ENCODE measurements around the gene MYADML2.

Gene MYADML2

DNA sequence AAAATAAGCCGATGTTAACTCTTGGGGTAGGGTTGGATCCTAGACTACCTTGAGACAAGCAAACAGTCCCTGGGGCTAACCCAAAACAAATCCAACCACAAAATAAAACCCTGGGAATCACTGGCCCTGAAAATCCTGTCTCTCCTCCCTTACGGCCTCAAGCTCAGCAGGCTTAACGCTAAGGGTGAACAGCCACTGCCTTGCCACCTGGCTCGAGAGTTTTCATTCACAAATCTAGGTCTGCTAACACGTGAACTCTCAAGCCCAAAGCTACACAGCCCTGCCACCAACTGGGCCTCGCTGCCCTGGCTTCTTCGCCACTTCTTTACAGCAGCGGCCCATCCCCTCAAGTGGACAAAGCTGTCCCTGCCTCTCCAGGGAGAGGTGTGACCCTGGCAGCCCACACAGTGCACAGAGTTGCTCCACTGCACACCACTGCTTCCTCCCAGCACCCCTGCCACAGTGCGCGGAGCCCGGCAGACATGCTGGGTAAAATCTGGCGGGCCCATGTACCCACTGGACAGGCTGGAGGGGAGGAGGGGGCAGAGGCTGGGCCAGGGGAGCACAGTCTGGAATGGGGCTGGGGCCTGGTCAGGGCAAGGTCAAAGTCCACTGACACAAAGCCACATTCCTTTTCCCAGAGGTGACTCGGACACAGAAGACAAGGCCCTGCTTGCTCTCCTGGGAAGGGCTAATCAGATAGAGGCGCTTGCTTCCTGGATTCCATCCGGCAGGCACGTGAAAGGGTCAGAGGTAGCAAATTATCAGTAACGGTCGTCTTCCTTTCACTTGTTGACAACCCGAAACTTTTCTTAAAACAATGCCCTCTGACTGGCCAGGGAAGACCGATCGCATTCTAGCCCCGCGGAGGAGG is 36.8 kb downstream of the MYADML2 start:
- DNase-seq = no peak

DNA sequence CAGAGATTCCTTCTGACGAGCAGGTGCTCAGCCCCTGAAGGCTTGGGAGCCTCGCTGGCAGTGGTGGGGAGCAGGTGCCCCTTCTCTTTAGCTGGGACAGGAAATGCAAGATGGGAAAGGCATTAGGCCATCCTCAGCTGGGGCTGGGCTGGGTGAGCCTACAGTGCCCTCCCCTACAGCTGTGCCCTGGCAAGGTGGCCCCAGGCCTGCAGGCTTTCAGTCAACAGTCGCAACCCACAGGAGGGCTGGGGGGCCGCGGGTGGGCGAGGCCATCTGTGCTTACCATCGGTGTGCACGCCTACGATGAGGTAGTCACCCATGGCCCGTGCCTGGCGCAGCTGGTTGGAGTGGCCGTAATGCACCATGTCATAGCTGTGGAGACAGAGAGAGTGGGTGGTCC is 37.8 kb downstream of the MYADML2 start:
- DNase-seq = no peak

DNA sequence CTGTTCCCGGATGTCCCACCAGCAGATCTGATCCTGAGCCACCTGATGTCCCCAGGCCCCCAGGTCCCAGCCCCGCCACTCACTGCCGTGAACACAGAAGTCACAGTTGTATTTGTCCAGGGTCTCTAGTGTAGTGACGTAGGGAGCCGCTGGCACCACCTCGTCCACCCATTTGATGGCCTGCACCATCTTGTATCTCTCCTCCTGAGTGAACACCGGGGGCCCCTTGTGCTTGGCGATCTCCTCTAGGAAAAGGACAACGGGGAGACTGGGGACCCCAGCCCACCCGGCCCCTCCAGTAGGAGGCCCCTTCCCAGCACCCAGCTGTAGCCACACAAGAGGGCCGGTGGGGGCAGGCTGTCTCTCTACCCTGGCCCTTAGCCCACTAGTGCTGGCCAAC is 38.2 kb downstream of the MYADML2 start:
- DNase-seq = no peak

DNA sequence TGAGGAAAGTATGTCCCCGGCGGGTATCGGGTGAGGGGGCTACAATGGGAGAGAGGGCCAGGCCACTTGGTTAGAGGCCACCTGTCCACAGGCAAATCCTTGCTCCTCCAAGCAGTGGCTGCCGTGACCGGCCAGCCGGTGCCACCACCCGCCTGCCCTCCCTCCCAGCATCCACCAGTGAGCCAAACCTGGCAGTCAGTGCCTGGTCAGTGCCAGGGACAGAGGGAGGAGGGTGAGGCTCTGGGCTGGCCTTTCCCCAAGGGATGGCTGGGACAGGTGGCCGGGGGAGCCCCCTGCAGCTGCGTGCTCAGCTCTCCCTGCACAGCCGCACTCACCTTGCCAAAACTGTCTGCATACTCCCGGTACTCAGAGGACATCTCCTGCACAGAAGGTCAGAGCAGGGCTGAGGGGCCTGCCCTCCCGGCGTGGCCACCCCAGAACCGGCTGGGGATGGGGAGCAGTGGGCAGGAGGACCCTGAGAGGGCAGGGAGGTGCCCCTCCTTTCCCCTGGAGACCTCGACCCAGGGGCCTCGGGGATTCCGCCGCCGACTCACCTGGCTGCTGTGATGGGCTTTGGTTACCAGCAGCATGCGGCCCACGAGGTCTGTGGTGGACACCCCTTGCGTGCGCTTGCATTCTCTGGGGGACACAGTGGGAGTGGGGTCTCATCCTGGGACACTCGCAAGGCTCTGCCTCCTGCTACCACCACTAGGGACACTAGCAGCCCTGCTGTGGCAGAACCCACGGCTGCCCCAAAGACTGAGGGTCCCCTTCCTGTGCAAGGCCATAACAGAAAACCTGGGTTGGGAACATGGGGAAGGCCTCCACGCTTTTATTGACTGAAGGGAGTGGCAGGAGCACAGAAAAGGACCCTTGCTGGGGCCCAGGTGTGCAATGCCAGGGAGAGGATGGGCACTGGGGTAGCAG is 39.6 kb downstream of the MYADML2 start:
- no peak for DNase-seq

DNA sequence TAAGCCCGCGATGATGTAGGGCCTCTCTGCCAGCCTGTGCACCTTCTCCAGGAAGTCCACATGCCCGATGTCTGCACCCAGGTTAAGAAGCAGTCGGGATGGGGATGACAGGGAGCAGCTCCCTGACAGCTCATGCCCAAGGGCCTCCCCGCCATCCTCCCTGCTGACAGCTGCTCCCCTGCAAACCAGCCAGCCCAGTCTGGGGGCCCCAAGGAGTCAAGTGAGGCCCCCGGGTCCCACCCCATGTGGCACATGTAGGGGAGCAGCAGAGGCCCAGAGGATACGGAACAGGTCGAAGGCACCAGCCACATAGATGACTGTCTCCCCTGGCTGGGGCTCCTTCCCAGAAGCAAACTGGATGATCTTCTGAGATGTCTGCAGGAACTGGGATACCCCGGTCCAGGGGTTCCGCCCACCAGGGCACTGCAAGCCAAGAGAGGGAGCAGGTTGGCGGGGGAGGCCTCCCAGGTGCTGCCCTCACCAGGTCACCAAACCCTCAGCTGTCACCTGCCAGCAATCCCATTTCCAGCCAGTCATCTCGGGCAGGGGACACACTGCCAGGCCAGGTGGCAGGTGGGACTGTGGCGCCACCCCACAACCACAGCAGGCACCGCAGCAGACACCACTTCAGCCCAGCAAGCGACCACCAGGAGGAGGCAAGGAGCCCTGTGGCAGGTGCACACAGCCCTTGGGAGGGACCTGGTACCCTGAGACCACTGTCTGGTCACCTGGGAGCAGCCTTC is 40.4 kb downstream of the MYADML2 start:
- DNase-seq = no peak

DNA sequence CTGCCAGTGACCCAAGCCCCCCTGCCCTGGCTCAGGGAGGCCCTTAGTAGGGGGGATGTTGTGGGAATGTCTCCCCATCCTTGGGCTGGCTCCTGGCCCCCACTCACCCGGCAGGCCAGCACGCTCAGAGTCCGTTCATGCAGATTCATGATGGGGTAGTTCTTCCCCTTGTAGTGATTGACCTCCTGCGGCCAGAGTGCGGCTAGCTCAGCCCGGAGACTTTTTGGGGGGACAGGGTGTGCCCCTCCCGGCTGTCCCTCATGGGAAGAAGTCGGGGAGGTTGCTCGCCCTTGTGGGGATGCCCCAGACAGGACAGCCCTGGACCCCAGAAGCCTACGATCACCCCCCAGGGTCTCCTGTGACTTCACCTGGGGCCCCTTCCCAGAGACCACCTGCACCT is 41.0 kb downstream of the MYADML2 start:
- no peak for DNase-seq

DNA sequence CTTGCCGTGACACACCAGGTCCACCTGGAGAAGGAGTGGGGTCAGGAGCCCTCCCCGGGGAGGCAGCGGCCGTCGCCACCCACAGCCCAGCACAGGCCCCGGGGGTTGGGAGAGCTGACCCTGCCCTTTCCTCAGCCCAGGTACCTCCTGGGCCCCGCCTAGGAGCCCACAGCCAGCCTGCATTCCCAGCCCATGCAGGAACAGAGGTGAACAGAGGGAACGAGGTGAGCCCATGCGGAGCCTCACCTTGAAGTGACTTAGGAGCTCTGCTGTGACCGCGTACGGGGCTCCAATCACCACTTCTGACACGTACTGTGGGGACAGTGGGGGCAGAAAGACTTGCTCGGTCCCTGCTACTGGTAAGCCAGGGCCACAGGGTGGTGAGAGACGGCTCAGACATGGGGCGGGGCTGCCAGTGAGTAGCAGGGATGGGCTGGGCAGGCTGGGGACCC is 41.6 kb downstream of the MYADML2 start:
- no peak for DNase-seq

DNA sequence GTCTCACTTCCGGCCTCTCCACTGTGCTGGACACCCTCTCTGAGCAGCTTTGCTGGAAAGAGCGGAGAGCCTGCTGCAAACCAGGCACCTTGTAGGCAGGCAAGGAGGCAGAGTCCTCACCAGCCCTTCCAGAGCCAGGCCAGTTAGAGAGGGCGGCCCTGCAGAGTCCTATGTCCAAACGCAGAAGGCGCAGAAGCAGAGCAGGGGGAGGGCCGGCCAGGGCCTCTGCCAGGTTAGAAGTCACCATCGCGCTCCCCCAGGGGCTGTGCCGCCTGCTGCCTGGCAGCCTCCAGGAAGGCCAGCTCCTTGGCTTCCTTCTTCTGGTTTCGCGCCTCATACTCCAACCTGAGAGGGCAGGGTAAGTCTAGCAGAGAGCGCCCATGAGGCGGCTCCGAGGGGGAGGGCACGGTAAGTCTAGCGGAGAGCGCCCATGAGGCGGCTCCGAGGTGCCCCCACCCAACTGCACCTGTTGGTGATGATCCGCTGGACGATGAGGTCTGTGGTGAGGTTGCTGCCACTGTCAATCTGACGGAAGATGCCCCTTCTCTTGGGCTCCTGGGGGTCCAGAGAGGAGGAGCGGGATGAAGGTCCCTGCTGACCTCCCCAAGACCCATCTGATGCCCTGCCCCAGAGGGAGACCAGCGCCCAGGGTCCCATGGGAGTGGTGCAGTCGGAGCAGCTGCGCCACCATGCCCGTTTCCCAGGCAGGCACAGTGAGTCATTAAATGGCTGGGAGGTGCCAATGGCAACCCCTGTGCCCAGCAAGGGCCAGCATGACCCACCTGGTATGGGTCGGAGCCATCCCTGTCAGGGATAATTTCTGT is 42.2 kb downstream of the MYADML2 start:
- no peak for DNase-seq

DNA sequence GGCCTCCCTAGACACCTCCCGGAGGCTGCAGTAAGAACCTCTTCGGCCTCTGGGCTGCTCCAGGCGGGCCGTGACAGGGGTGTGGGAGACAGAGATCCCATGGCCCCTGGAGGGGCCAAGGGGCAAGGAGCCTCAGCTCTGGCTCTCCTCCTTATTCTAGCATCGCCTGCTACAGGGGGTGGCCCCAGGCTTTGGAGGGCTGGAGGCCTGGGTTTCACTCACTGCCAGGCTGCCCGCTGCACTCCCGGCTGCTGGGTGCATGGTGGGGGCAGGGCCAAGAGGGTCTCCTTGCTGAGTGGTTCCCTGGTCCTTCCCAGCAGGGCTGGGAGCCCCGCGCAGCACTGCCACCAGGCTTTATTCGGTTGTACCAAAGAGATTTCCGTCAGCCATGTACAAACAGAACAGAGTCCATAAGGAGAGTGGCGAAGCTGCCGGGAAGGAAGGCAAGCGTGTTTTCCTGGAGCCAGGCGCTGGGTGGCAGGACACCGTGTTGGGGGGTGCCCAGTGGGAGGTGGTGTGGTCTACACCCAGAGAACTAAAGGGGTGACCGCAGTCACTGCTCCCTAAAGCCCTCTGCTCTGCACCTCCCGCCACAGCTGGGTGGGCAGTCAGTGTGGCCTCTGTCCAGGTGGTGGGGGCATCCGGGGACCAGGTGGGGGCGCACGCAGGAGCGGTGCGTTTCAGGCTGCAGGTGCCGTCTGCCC is 43.0 kb downstream of the MYADML2 start:
- no peak for DNase-seq

DNA sequence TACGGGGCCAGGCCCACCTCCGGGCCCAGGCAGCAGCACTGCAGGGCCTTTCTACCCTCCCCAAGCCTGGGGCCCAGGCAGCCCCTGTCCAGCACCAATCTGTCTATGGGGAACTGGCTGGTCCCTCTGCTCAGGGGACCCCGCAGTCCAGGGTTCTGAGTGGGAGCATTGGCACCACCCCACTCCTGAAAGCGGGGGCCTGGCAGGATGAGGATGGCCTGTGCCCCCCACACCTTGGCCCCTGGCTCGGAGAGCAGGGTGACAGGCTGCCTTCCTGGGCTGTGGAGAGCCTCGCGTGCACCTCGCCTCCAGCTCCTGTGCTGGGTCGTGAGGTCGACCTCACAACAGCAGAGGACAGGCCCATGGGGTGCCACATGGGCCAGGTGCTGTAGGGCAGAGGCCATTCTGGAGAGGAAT is 43.6 kb downstream of the MYADML2 start:
- DNase-seq = no peak

DNA sequence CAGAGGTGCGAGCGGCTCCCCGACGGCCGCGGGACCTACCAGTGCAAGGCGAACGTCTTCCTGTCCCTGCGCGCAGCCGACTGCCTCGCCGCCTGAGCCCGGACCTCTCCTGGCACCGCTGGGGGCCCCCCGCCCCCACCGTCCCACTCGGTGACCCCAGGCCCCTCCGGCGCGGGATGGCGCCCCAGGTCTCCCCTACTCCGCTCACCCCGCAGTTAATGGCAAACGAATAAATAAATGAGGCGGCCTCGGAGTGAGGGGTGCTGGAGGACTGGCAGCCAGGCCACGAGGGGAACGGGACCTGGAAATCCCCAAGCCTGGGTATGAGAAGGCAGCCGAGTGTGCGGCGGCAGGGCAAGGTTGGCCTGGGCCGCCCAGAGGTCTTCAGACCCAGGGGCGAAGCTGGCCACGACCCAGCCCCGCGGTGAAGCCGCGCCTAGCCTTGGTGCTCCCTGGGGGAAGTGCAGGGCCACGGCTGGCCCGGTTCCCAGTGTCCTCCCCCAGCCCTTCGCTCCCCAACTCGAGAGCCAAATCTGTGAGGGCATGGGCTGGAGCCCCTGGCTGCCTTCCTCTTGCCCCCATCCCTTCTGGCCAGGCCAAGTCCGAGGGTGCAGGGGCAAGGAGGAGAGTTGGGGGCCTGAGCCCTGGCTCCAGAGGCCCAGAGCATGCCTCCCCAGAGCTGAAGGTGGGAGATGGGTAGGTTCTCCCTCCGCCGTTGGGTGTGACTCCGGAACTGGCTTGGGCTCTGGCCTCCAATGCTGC is 44.2 kb downstream of the MYADML2 start:
- DNase-seq = no peak

DNA sequence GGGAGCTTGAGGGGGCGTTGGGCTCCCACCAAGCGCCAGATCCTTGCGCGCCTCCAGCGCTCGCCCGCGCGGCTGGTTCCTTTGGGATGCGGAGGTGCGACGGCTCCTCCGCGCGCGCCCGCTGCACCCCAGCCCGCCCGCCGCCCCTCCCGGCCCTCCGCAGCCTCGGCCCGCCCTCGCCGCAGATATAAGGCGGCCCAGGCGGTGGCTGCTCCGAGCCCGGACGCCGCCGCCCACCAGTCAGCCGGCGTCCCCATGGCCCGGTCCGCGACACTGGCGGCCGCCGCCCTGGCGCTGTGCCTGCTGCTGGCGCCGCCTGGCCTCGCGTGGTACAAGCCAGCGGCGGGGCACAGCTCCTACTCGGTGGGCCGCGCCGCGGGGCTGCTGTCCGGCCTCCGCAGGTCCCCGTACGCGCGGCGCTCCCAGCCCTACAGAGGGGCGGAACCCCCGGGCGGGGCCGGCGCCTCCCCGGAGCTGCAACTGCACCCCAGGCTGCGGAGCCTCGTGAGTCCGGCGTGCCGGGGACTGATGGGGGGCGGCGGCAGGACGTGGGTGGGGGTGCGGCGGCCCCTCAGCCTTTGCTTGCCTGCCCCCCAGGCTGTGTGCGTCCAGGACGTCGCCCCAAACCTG is 44.9 kb downstream of the MYADML2 start, which contains the start of gene NPB:
Gene NPB (plus strand): TSS at position 216 of the 630 bp plus-strand sequence. CDS start 40 bp downstream, at position 256.
- DNase-seq = no peak

DNA sequence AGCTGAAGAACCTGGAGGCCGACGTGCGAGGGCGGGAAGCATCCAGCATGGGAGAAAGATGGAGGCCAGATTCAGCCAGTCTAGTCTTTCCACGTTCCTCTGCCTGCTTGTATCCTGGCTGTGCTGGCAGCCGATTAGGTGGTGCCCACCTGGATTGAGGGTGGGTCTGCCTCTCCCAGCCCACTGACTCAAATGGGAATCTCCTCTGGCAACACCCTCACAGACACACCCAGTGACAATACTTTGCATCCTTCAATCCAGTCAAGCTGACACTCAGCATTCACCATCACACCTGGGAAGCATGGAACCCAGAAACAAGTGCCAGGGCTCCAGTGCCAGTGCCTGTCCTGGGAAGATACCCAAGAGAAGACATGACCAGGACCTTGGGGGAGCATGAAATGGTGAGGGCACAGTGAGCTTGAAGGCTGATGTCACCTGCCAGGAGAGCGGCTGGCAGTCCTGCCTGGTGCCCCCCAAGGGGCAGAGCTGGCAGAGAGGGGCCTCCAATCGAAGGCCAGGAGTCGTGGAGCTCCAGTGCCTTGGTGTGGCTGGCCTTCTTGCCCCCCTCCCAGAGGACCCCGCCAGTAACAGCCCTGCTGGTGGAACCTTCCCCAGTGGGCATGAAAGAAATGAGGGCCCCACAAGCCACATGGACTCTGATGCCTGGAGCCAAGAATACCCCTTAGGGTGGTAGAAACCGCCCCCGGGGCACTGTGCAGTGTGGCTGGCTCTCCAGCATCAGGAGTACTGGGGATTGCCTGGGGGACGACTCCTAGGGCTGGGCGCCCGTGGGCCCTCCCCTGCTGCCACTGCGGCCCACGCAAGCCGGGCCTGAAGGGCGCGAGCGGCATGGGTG is 45.6 kb downstream of the MYADML2 start:
- DNase-seq = no peak

DNA sequence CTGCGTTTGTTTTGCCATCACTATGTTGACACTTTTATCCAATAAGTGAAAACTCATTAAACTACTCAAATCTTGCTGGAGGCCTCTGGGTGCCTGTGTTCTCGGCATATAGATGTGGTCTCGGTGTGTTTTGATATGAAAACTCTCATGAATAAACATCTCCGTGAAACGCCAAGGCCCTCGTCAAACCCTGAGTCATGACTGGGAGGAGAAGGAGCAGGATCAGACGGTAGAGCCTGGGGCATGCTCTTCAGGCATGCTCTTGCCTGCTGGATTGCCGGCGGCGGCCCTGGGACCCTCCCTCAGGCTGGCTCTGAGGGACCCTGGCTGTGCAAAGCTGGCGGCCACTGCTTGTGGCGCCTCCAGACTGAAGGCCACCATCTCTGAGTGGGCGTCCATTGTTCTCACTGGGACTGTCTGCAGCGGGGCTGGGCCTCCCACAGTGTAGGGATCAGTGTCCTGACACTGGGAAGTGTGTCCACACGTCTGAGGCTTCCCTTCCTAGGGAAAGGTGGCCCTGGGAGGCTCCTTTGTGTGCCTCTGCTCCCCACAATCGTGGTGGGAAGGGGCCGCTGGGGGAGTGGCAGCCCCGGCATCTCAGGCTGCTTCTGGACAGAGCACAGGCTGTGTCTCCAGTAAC is 46.7 kb downstream of the MYADML2 start:
- no peak for DNase-seq

DNA sequence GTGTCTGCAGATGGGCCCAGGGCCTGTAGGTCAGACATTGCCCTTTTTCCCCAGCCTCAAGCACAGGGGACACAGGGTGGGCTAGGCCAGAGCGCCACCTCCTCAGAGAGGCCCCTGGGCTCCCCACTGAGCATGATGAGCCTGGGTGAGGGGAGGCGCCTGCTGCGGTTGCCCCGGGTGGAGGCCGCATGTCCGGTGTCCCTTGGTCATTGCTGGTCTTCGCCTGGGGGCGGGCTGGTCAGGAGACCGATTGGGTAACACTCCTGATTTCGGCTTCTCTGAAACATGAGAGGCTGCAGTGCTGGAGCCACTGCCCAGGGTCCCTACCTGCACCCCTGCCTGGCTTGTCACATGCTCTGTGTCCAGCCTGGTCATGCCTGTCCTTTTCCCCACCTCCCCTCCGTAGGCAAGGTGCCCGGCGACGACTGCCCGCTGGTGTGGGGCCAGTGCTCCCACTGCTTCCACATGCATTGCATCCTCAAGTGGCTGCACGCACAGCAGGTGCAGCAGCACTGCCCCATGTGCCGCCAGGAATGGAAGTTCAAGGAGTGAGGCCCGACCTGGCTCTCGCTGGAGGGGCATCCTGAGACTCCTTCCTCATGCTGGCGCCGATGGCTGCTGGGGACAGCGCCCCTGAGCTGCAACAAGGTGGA is 47.4 kb downstream of the MYADML2 start:
- no peak for DNase-seq

DNA sequence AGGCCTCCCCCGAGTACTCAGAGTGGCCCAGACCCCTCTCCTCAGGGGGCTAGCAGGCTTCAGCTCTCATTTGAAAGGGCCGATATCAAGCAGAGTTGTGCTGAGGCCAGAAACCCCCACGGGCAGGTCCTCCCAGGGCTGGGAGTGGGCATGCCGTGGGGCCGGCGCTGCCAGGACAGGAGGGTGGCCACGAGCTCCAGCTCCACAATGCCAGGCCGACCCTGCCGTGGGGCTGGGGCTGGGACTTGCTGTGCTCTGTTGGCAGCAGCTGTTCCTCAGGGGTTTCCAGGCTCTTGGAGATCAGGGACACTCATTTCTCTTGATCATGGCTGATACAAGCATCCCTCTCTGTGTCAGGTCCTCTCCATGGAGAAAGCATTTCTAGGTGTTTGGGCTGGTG is 48.1 kb downstream of the MYADML2 start:
- DNase-seq = no peak

DNA sequence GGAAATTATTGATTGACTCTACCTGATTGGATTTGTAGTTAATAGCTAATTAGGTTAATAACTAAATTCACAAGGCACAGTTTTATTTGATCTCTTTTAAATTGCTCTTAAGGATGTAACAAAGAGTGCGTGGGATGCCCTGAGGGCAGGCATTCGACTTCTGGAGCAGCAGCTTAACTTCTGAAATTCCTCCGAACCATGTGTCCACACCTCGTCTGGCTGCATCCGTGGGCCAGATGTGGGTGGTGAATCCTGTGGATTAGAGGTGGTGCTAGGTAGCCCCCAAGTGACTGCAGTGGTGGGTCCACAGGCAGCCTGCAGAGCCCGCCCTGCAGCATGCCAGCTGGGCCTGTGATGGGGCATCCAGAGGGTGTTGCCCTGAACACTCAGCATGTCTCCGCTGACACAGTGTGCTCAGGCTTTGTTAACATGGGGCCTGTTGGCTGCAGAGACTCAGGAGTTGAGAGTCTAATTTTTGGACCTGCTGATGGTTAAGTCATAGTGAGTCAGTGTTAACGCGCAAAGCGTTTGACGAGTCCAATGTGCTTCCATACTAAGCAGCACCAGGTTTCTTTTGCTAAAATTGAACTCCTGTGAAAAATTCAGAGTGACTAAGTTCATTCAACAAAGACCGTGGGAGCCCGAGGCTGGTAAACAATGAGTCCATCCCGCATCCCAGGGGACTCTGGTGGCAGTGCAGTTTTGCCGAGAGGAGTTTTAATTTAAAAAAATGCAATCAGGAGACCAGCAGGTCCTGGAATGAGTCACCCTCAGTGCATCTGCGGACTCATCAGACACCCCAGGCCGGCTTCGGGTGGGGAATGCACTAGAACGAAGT is 48.8 kb downstream of the MYADML2 start:
- DNase-seq = no peak

All from stimulated activated CD4-positive, alpha-beta T cell treated with anti-CD3 and anti-CD28 coated beads, Interleukin-1b, Interleukin-23, amount 100 ng/mL, for 48 hours (primary cell).